OCI-LY7 (cell line): ENCODE results near the gene BAHCC1.

Source experiments
- CTCF ChIP-seq: fragments of 200-600 bp; sonication (generic); conservative IDR thresholded peaks from 2 replicates; pipeline ENCODE4 v1.5.1; 2014; ENCODE audit warnings: mild to moderate bottlenecking, antibody characterized with exemption, low read length, moderate library complexity, mixed read lengths
- EZH2phosphoT487 ChIP-seq: fragments of 200-600 bp; sonication (generic); IDR thresholded peaks from 2 replicates; pipeline ENCODE4 v1.6.1; 2018; ENCODE audit warnings: low read depth, borderline replicate concordance, mild to moderate bottlenecking, mixed run types, antibody characterized with exemption, low read length, moderate library complexity, mixed read lengths

- TF ChIP-seq CTCF, result no peak
- TF ChIP-seq EZH2phosphoT487, result no peak
Observed at GRCh38 chr17:81482673-81483072, 87.4 kb downstream of the BAHCC1 start.
